GM23338 (cell line): ENCODE results near the gene PAX3.

Experiments
- CREB1 ChIP-seq: fragments of 250-450 bp; sonication (Bioruptor Pico); IDR thresholded peaks from 2 replicates; pipeline ENCODE4 v1.5.0; 2020; ENCODE audit warnings: low read depth, mild to moderate bottlenecking, moderate library complexity
- EZH2 ChIP-seq: fragments of 200-600 bp; sonication (generic); IDR thresholded peaks from one replicate; pipeline ENCODE4 v1.8.0; 2017; ENCODE audit warnings: antibody characterized with exemption, mild to moderate bottlenecking, low read depth; ENCODE audit not compliant: unreplicated experiment
- EZH2phosphoT487 ChIP-seq: fragments of 200-600 bp; sonication (generic); IDR thresholded peaks from one replicate; pipeline ENCODE4 v1.8.1; 2018; ENCODE audit warnings: antibody characterized with exemption; ENCODE audit not compliant: unreplicated experiment
- JUNB ChIP-seq: IDR thresholded peaks from one replicate; pipeline ENCODE4 v1.6.1; 2016; ENCODE audit warnings: antibody characterized with exemption; ENCODE audit not compliant: unreplicated experiment
- NANOG ChIP-seq: IDR thresholded peaks from 2 replicates; pipeline ENCODE4 v1.6.1; 2016; ENCODE audit warnings: antibody characterized with exemption, borderline replicate concordance
- POLR2AphosphoS5 ChIP-seq: IDR thresholded peaks from 2 replicates; pipeline ENCODE4 v1.6.1; 2016; ENCODE audit warnings: antibody characterized with exemption, low read depth
- STAT1 ChIP-seq: IDR thresholded peaks from one replicate; pipeline ENCODE4 v1.6.1; 2016; ENCODE audit warnings: antibody characterized with exemption; ENCODE audit not compliant: unreplicated experiment
- ZNF114 ChIP-seq: fragments of 250-450 bp; sonication (Bioruptor Pico); IDR thresholded peaks from 2 replicates; pipeline ENCODE4 v1.5.0; 2020; ENCODE audit warnings: mild to moderate bottlenecking, moderate library complexity
- ZNF331 ChIP-seq: fragments of 250-450 bp; sonication (Bioruptor Pico); IDR thresholded peaks from 2 replicates; pipeline ENCODE4 v1.5.0; 2020; ENCODE audit warnings: low read depth, mild to moderate bottlenecking, moderate library complexity
- ZNF462 ChIP-seq: fragments of 250-450 bp; sonication (Bioruptor Pico); IDR thresholded peaks from 2 replicates; pipeline ENCODE4 v1.5.0; 2020; ENCODE audit warnings: mild to moderate bottlenecking, moderate library complexity
- TF ChIP-seq, protein P1 (sequence below): IDR thresholded peaks from one replicate; pipeline ENCODE4 v1.6.1; 2018; ENCODE audit warnings: antibody characterized with exemption; ENCODE audit not compliant: unreplicated experiment
- TF ChIP-seq, protein P2 (sequence below), 2 experiments: fragments of 200-600 bp in 1 of 2; sonication (generic) in 1 of 2; conservative IDR thresholded peaks; 2 replicates each; pipeline versions ENCODE4 v1.5.1 to v1.6.1; 2016 to 2017; ENCODE audit warnings: antibody characterized with exemption in 2 of 2, low read depth in 2 of 2, mild to moderate bottlenecking in 2 of 2, moderate library complexity in 1 of 2
- TF ChIP-seq, protein P3 (sequence below): IDR thresholded peaks from 2 replicates; pipeline ENCODE4 v1.6.1; 2016; ENCODE audit warnings: antibody characterized with exemption

GRCh38 chr2:222288590-222289277 lies 10.1 kb downstream of the PAX3 start:
- TF ChIP-seq, protein P1, sequence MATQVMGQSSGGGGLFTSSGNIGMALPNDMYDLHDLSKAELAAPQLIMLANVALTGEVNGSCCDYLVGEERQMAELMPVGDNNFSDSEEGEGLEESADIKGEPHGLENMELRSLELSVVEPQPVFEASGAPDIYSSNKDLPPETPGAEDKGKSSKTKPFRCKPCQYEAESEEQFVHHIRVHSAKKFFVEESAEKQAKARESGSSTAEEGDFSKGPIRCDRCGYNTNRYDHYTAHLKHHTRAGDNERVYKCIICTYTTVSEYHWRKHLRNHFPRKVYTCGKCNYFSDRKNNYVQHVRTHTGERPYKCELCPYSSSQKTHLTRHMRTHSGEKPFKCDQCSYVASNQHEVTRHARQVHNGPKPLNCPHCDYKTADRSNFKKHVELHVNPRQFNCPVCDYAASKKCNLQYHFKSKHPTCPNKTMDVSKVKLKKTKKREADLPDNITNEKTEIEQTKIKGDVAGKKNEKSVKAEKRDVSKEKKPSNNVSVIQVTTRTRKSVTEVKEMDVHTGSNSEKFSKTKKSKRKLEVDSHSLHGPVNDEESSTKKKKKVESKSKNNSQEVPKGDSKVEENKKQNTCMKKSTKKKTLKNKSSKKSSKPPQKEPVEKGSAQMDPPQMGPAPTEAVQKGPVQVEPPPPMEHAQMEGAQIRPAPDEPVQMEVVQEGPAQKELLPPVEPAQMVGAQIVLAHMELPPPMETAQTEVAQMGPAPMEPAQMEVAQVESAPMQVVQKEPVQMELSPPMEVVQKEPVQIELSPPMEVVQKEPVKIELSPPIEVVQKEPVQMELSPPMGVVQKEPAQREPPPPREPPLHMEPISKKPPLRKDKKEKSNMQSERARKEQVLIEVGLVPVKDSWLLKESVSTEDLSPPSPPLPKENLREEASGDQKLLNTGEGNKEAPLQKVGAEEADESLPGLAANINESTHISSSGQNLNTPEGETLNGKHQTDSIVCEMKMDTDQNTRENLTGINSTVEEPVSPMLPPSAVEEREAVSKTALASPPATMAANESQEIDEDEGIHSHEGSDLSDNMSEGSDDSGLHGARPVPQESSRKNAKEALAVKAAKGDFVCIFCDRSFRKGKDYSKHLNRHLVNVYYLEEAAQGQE, result no peak
- TF ChIP-seq, protein P2, sequence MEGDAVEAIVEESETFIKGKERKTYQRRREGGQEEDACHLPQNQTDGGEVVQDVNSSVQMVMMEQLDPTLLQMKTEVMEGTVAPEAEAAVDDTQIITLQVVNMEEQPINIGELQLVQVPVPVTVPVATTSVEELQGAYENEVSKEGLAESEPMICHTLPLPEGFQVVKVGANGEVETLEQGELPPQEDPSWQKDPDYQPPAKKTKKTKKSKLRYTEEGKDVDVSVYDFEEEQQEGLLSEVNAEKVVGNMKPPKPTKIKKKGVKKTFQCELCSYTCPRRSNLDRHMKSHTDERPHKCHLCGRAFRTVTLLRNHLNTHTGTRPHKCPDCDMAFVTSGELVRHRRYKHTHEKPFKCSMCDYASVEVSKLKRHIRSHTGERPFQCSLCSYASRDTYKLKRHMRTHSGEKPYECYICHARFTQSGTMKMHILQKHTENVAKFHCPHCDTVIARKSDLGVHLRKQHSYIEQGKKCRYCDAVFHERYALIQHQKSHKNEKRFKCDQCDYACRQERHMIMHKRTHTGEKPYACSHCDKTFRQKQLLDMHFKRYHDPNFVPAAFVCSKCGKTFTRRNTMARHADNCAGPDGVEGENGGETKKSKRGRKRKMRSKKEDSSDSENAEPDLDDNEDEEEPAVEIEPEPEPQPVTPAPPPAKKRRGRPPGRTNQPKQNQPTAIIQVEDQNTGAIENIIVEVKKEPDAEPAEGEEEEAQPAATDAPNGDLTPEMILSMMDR (conservative IDR thresholded peaks at IDR 0.05; ENCODE audit: low read depth in 2 of 2), result no peak
- TF ChIP-seq POLR2AphosphoS5 (no peak), EZH2 (no peak), CREB1 (CRISPR knock-in tag) (no peak), EZH2phosphoT487 (no peak), JUNB (no peak), ZNF331 (CRISPR knock-in tag) (no peak), ZNF114 (no peak), STAT1 (no peak), NANOG (no peak), ZNF462 (CRISPR knock-in tag) (no peak)
- TF ChIP-seq, protein P3, sequence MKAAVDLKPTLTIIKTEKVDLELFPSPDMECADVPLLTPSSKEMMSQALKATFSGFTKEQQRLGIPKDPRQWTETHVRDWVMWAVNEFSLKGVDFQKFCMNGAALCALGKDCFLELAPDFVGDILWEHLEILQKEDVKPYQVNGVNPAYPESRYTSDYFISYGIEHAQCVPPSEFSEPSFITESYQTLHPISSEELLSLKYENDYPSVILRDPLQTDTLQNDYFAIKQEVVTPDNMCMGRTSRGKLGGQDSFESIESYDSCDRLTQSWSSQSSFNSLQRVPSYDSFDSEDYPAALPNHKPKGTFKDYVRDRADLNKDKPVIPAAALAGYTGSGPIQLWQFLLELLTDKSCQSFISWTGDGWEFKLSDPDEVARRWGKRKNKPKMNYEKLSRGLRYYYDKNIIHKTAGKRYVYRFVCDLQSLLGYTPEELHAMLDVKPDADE, result no peak
